B cell (primary cell): ENCODE measurements around the gene C2orf78. TPM values are rescaled to one million over a fixed set of nuclear protein-coding genes. Genes with fewer than 3 reads are reported as not detected.

ENCODE experiments used
- ATAC-seq: fragments of 200-7000 bp; cut with Tn5 transposase; one replicate; pipeline ENCODE4 v1.10.0; 2021; ENCODE audit warnings: low read depth, mild to moderate bottlenecking, moderate number of reproducible peaks, moderate library complexity
- CTCF ChIA-PET: fragments of 350-600 bp; sonication (Branson Sonifier 250); formaldehyde crosslinking; loops from one replicate; lab custom pipeline; 2021; ENCODE audit warnings: antibody characterized with exemption, inconsistent platforms; lab: Charles Lee
- POLR2A ChIA-PET: fragments of 350-600 bp; sonication (Branson Sonifier 250); formaldehyde crosslinking; loops from one replicate; lab custom pipeline; 2021; ENCODE audit warnings: antibody characterized with exemption; lab: Charles Lee
- DNase-seq: peaks from one replicate; pipeline ENCODE4 v3.0.0; 2013
- H2AFZ ChIP-seq: 2 replicates; pipeline ENCODE4 v1.6.1; 2012; ENCODE audit warnings: mild to moderate bottlenecking, low read depth, low read length; ENCODE audit not compliant: insufficient read depth, poor library complexity, severe bottlenecking
- H3K27ac ChIP-seq, 2 donors: 1 replicate in 1 of 2; 2 replicates in 1 of 2; pipeline ENCODE4 v1.5.1; 2012 to 2013; ENCODE audit warnings: low read length in 2 of 2, mild to moderate bottlenecking in 2 of 2, moderate library complexity in 1 of 2
- H3K27me3 ChIP-seq, 4 experiments: fragments of 200-600 bp in 1 of 4; sonication (generic) in 1 of 4; replicated peaks in 1 of 4; 1 replicate in 2 of 4; 2 replicates in 2 of 4; pipeline versions ENCODE4 v1.6.1 to v1.7.0; 2013 to 2016; ENCODE audit warnings: low read length in 3 of 4, mild to moderate bottlenecking in 2 of 4, mixed read lengths in 1 of 4, moderate library complexity in 1 of 4; ENCODE audit not compliant: insufficient read depth in 4 of 4, control insufficient read depth in 3 of 4; ENCODE audit errors: control extremely low read depth in 1 of 4
- H3K36me3 ChIP-seq, 2 experiments: replicated peaks in 1 of 2; 1 replicate in 1 of 2; 2 replicates in 1 of 2; pipeline versions ENCODE4 v1.6.1 to v1.7.1; 2013; ENCODE audit warnings: low read length in 1 of 2; ENCODE audit not compliant: insufficient read depth in 2 of 2, control insufficient read depth in 1 of 2; ENCODE audit errors: control extremely low read depth in 1 of 2, extremely low read depth in 1 of 2
- H3K4me1 ChIP-seq, 2 donors: fragments of 200-600 bp in 1 of 2; sonication (generic) in 1 of 2; 1 replicate in 1 of 2; 2 replicates in 1 of 2; pipeline versions ENCODE4 v1.5.1 to v1.6.1; 2013 to 2017; ENCODE audit warnings: low read length in 2 of 2; ENCODE audit not compliant: control insufficient read depth in 2 of 2, insufficient read depth in 2 of 2
- H3K4me2 ChIP-seq: replicated peaks from 2 replicates; pipeline ENCODE3; 2012; ENCODE audit warnings: mild to moderate bottlenecking, low read depth, low read length; ENCODE audit not compliant: poor library complexity, severe bottlenecking
- H3K4me3 ChIP-seq, 5 experiments: fragments of 200-600 bp in 1 of 5; sonication (generic) in 1 of 5; 1 replicate in 3 of 5; 2 replicates in 2 of 5; pipeline versions ENCODE4 v1.5.1 to v1.7.0; 2011 to 2016; ENCODE audit warnings: low read length in 4 of 5, mild to moderate bottlenecking in 4 of 5, low read depth in 2 of 5, control low read depth in 1 of 5, moderate library complexity in 1 of 5; ENCODE audit not compliant: insufficient read depth in 1 of 5; ENCODE audit errors: control extremely low read depth in 1 of 5, extremely low read depth in 1 of 5
- H3K79me2 ChIP-seq: fragments of 200-600 bp; sonication (generic); one replicate; pipeline ENCODE4 v1.6.0; 2016; ENCODE audit warnings: low read length; ENCODE audit not compliant: control insufficient read depth, insufficient read depth
- H3K9ac ChIP-seq: fragments of 200-600 bp; sonication (generic); 2 replicates; pipeline ENCODE4 v1.6.1; 2017; ENCODE audit warnings: mild to moderate bottlenecking, low read length, moderate library complexity
- H3K9me3 ChIP-seq, 3 donors: one replicate each; pipeline versions ENCODE4 v1.6.1 to v1.7.1; 2013; ENCODE audit warnings: low read length in 2 of 3; ENCODE audit not compliant: control insufficient read depth in 2 of 3, insufficient read depth in 1 of 3; ENCODE audit errors: control extremely low read depth in 1 of 3
- H4K20me1 ChIP-seq: 2 replicates; pipeline ENCODE4 v1.6.0; 2012; ENCODE audit warnings: mild to moderate bottlenecking, low read length; ENCODE audit not compliant: insufficient read depth, control insufficient read depth, poor library complexity, severe bottlenecking
- H3K27ac Mint-ChIP-seq: one replicate; pipeline ENCODE4 v1.8.0; 2021; ENCODE audit warnings: mixed read lengths
- H3K27me3 Mint-ChIP-seq: one replicate; pipeline ENCODE4 v1.8.0; 2021; ENCODE audit warnings: mixed read lengths
- H3K4me1 Mint-ChIP-seq: one replicate; pipeline ENCODE4 v1.8.0; 2021; ENCODE audit warnings: mixed read lengths
- H3K4me3 Mint-ChIP-seq: one replicate; pipeline ENCODE4 v1.8.0; 2021; ENCODE audit warnings: mixed read lengths
- H3K9me3 Mint-ChIP-seq: one replicate; pipeline ENCODE4 v1.8.0; 2022; ENCODE audit warnings: mixed read lengths; ENCODE audit not compliant: insufficient read depth
- EZH2 ChIP-seq: IDR thresholded peaks from 2 replicates; pipeline ENCODE4 v1.6.1; 2012; ENCODE audit warnings: borderline replicate concordance, low read depth, mild to moderate bottlenecking, moderate library complexity, low read length; ENCODE audit not compliant: insufficient read depth, poor library complexity, severe bottlenecking
- WGBS: methylation state at CpG from one replicate; pipeline ENCODE4 v1.1.5; 2013; ENCODE audit warnings: missing lambda C conversion rate; ENCODE audit not compliant: insufficient coverage; 5-methylcytosine and 5-hydroxymethylcytosine counted together
- intact Hi-C: fragments of 100-400 bp; cut with micrococcal nuclease; formaldehyde crosslinking; loops from one replicate; pipeline ENCODE4 v1.10.0; 2022
- polyA plus RNA-seq: library from polyadenylated mRNA; depleted of rRNA; stranded (reverse); fragments of >200 nt; gene quantifications from 2 replicates; pipeline ENCODE4 v1.2.3, GENCODE V29; 2012
- total RNA-seq, 2 donors: library from RNA; stranded (reverse); fragments of 120-200 nt in 1 of 2; gene quantifications; 1 replicate in 1 of 2; 2 replicates in 1 of 2; pipeline versions ENCODE4 v1.2.3 to v1.2.4, GENCODE V29; 2013 to 2022
- TF ChIP-seq, protein P1 (sequence below): fragments of 200-600 bp; IDR thresholded peaks from one replicate; pipeline ENCODE4 v1.8.0; 2022; ENCODE audit warnings: antibody characterized with exemption, mild to moderate bottlenecking

C2orf78 gene
- total and polyA plus RNA-seq, 2 donors (not counting 1 experiment from before 2014, with no cell fraction given) = not detected

DNA sequence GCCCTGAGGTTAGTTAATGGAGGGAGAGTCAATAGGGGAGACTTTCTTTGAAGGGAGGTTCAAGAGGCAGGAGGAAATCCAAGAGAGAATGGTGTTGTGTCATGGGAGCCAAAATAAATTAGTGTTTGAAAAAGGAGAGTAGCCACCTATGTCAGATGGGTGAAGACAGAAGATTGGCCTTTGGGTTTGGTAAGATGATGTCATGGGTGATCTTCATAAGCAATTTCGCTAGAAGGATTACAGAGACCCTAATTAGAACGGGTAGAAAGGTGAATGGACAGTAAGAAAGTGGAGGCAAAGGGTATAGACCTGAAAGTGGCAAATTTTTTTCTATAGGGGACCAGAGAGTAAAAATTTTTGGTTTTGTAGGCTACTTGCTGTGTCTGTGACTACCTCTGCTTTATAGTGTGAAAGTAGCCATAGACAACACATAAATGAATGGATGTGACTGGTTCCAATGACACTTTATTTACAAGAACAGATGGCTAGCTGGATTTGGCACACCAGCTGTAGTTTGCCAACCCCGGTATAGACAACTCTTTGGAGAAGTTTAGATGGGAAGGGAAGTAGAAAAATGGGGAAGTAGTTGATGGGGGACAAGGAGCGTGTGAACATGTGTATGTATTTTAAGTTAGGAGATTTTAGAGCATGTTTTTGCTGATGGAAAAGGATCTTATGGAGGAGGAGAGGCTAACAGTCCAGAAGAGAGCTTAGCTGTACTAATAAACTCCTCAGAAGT, 54.0 kb downstream of the C2orf78 start:
- no peak overlapping the region for H3K4me2 ChIP-seq
- Mint-ChIP-seq H3K4me3 (no peak overlapping the region), H3K9me3 (no peaks in the 10 kb centered on the region), H3K27me3 (no peaks in the 10 kb centered on the region), H3K27ac (no peak overlapping the region), H3K4me1 (peaks cover 9% of the 10 kb centered on the region)
- WGBS = 59% methylated on average over 4 of the region's 4 CpGs
- no peak for DNase-seq
- peaks cover under 1 to 36% of the 10 kb centered on the region in 2 experiments for H3K36me3 ChIP-seq
- H3K79me2 ChIP-seq = peaks cover 5% of the 10 kb centered on the region
- intact Hi-C loops = no loop called here
- TF ChIP-seq, protein P1, sequence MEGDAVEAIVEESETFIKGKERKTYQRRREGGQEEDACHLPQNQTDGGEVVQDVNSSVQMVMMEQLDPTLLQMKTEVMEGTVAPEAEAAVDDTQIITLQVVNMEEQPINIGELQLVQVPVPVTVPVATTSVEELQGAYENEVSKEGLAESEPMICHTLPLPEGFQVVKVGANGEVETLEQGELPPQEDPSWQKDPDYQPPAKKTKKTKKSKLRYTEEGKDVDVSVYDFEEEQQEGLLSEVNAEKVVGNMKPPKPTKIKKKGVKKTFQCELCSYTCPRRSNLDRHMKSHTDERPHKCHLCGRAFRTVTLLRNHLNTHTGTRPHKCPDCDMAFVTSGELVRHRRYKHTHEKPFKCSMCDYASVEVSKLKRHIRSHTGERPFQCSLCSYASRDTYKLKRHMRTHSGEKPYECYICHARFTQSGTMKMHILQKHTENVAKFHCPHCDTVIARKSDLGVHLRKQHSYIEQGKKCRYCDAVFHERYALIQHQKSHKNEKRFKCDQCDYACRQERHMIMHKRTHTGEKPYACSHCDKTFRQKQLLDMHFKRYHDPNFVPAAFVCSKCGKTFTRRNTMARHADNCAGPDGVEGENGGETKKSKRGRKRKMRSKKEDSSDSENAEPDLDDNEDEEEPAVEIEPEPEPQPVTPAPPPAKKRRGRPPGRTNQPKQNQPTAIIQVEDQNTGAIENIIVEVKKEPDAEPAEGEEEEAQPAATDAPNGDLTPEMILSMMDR = no peak
- TF ChIP-seq EZH2 = no peak
- H3K4me3 ChIP-seq = no peak overlapping the region
- ATAC-seq = no peak
- ChIA-PET CTCF (interaction anchor here (1.2 to 1.4 kb wide), 2 partner anchors 14 to 267 kb away, joined by 3 to 6 read pairs; no protein-coding TSS in a partner anchor), POLR2A (no interaction called here)
- H3K27ac ChIP-seq = peak overlapping the region in 1 of 2 donors; percentile 10
- no peak overlapping the region for H2AFZ ChIP-seq
- H3K9me3 ChIP-seq = no peaks in the 10 kb centered on the region
- no peak overlapping the region for H3K9ac ChIP-seq
- H3K4me1 ChIP-seq = no peaks in the 10 kb centered on the region
- H4K20me1 ChIP-seq = peaks cover 22% of the 10 kb centered on the region
- H3K27me3 ChIP-seq = no peaks in the 10 kb centered on the region

GRCh38 chr2:73838889-73839534, 55.0 kb downstream of the C2orf78 start:
- CTCF ChIA-PET = interaction anchor here (1.2 to 1.4 kb wide), 2 partner anchors 15 to 266 kb away, joined by 3 to 6 read pairs; no protein-coding TSS in a partner anchor
- POLR2A ChIA-PET = no interaction called here
- Mint-ChIP-seq H3K4me3 (no peak overlapping the region), H3K27me3 (no peaks in the 10 kb centered on the region), H3K9me3 (no peaks in the 10 kb centered on the region), H3K27ac (no peak overlapping the region), H3K4me1 (peaks cover 9% of the 10 kb centered on the region)
- intact Hi-C loops = no loop called here
- TF ChIP-seq EZH2 = no peak
- TF ChIP-seq, protein P1 = peak; percentile 5
- no CpG with 5 or more reads among the region's 2 CpGs for WGBS
- H3K27ac ChIP-seq = no peak overlapping the region
- no peaks in the 10 kb centered on the region for H3K4me1 ChIP-seq
- H3K9ac ChIP-seq = no peak overlapping the region
- H3K36me3 ChIP-seq = peaks cover 0 to 37% of the 10 kb centered on the region in 2 experiments
- no peak overlapping the region for H3K4me3 ChIP-seq
- H3K27me3 ChIP-seq = no peaks in the 10 kb centered on the region
- H3K9me3 ChIP-seq = no peaks in the 10 kb centered on the region
- peaks cover 22% of the 10 kb centered on the region for H4K20me1 ChIP-seq
- DNase-seq (no peak), ATAC-seq (no peak)
- no peak overlapping the region for H2AFZ ChIP-seq
- no peak overlapping the region for H3K4me2 ChIP-seq
- peaks cover 5% of the 10 kb centered on the region for H3K79me2 ChIP-seq
